ENCODE measurements around the gene ADGRF4.

GRCh38 chr6:47737406-47737805 is 39.0 kb downstream of the ADGRF4 start:
- no peak for TF ChIP-seq FOXM1 (IDR thresholded peaks at IDR 0.05; ENCODE audit: borderline replicate concordance)
- no peak for TF ChIP-seq NFRKB (IDR thresholded peaks at IDR 0.05)
- no peak for TF ChIP-seq ELF4 (IDR thresholded peaks at IDR 0.05)
- TF ChIP-seq SUZ12 (IDR thresholded peaks at IDR 0.05), result no peak
- no peak for TF ChIP-seq PKNOX1 (IDR thresholded peaks at IDR 0.05)
- no peak for TF ChIP-seq FOXA1 (IDR thresholded peaks at IDR 0.05)
- TF ChIP-seq BHLHE40 (IDR thresholded peaks at IDR 0.05; ENCODE audit: borderline replicate concordance), result no peak
- no peak for TF ChIP-seq FOXK2 (IDR thresholded peaks at IDR 0.05)
- TF ChIP-seq SP1 (IDR thresholded peaks at IDR 0.05), result no peak

Data from HEK293T (cell line).